K562 (cell line): ENCODE results near the gene CSKMT. TPM values are rescaled to one million over a fixed set of nuclear protein-coding genes. Genes with fewer than 3 reads are reported as not detected.

Experiments
- ATAC-seq: fragments of 200-7000 bp; cut with Tn5 transposase; 3 replicates; pipeline ENCODE4 v1.9.1; 2020; ENCODE audit warnings: moderate library complexity
- BruUV-seq: library from RNA; stranded (reverse); fragments of 400-500 nt; replicated peaks from 2 replicates; lab custom pipeline; 2021; lab: Mats Ljungman, UMichigan
- CTCF ChIA-PET: fragments of 300-600 bp; formaldehyde crosslinking; extraction: SDS; loops from one replicate; lab custom pipeline; 2021; ENCODE audit warnings: low intra/inter-chr PET ratio; lab: Yijun Ruan, JAX
- POLR2A ChIA-PET: fragments of 300-600, 350-650 bp; sonication (Branson Sonifier 250); formaldehyde crosslinking; extraction: SDS; loops from one replicate; lab custom pipeline; 2021; ENCODE audit warnings: antibody characterized with exemption, inconsistent platforms; lab: Yijun Ruan, JAX
- DNase-seq, 4 experiments: peaks; one replicate each; pipeline versions ENCODE4 v3.0.0 to v3.0.0-alpha.2; 2011 to 2018; ENCODE audit warnings: low spot score in 3 of 4, mixed read lengths in 3 of 4; ENCODE audit errors: extremely low read depth in 1 of 4
- FAIRE-seq: peaks from 2 replicates; lab custom pipeline; 2011; peaks lifted over from hg19 to GRCh38; lab: Jason Lieb, UNC
- H2AFZ ChIP-seq: 2 replicates; pipeline ENCODE4 v1.6.0; 2011; ENCODE audit warnings: low read depth, low read length, control low read depth, inconsistent platforms
- H3K27ac ChIP-seq: fragments of 200-600 bp; 3 replicates; pipeline ENCODE4 v1.8.0; 2011; ENCODE audit warnings: low read depth, mild to moderate bottlenecking, control low read depth, inconsistent platforms, low read length, moderate library complexity, mixed read lengths; ENCODE audit errors: extremely low read depth
- H3K27me3 ChIP-seq, 2 experiments: fragments of 300-600 bp in 1 of 2; 2 replicates in 1 of 2; 3 replicates in 1 of 2; pipeline versions ENCODE4 v1.6.0 to v1.8.0; 2011; ENCODE audit warnings: inconsistent platforms in 2 of 2, low read length in 2 of 2, mild to moderate bottlenecking in 1 of 2, mixed read lengths in 1 of 2, moderate library complexity in 1 of 2; ENCODE audit not compliant: control insufficient read depth in 2 of 2, insufficient read depth in 2 of 2
- H3K36me3 ChIP-seq: fragments of 300-600 bp; 3 replicates; pipeline ENCODE4 v1.8.0; 2011; ENCODE audit warnings: mild to moderate bottlenecking, low read length, inconsistent platforms; ENCODE audit not compliant: control insufficient read depth, insufficient read depth
- H3K4me1 ChIP-seq, 2 experiments: fragments of 200-600 bp in 1 of 2; replicated peaks in 1 of 2; 2 replicates in 1 of 2; 3 replicates in 1 of 2; pipeline versions ENCODE4 v1.5.1 to v1.8.0; 2011; ENCODE audit warnings: inconsistent platforms in 2 of 2, low read length in 2 of 2, mild to moderate bottlenecking in 1 of 2, mixed read lengths in 1 of 2, moderate library complexity in 1 of 2; ENCODE audit not compliant: control insufficient read depth in 2 of 2, insufficient read depth in 2 of 2
- H3K4me2 ChIP-seq: 2 replicates; pipeline ENCODE4 v1.6.1; 2011; ENCODE audit warnings: low read length, control low read depth, inconsistent platforms, mixed read lengths; ENCODE audit not compliant: insufficient read depth
- H3K4me3 ChIP-seq: fragments of 200-600 bp; sonication (generic), shearing (Covaris generic); 2 replicates; pipeline ENCODE4 v1.5.1; 2016; ENCODE audit warnings: control low read depth, inconsistent platforms
- H3K79me2 ChIP-seq: fragments of 200-600 bp; 3 replicates; pipeline ENCODE4 v1.8.0; 2011; ENCODE audit warnings: low read length, inconsistent platforms; ENCODE audit not compliant: control insufficient read depth, insufficient read depth
- H3K9ac ChIP-seq, 2 experiments: 2 replicates each; pipeline versions ENCODE4 v1.6.0 to v1.6.1; 2011; ENCODE audit warnings: low read depth in 2 of 2, low read length in 2 of 2, control low read depth in 1 of 2, inconsistent platforms in 1 of 2, mild to moderate bottlenecking in 1 of 2, mixed read lengths in 1 of 2; ENCODE audit not compliant: insufficient read depth in 1 of 2
- H3K9me1 ChIP-seq: one replicate; pipeline ENCODE4 v1.6.0; 2011; ENCODE audit warnings: inconsistent platforms, mild to moderate bottlenecking, low read length, moderate library complexity; ENCODE audit not compliant: control insufficient read depth, insufficient read depth
- H3K9me3 ChIP-seq: replicated peaks from 2 replicates; pipeline ENCODE4 v1.5.1; 2011; ENCODE audit warnings: low read depth, low read length, inconsistent platforms; ENCODE audit not compliant: control insufficient read depth, insufficient read depth
- H4K20me1 ChIP-seq: replicated peaks from 2 replicates; pipeline ENCODE4 v1.6.1; 2011; ENCODE audit warnings: low read length, inconsistent platforms, mixed read lengths; ENCODE audit not compliant: control insufficient read depth, insufficient read depth
- ADNP ChIP-seq: fragments of 200-800 bp; sonication (Bioruptor generic); IDR thresholded peaks from 2 replicates; pipeline ENCODE4 v1.6.1; 2016; ENCODE audit warnings: missing genetic modification characterization, missing compliant biosample characterization
- ATF3 ChIP-seq, 2 experiments: fragments of 450-650 bp in 1 of 2; sonication (generic) in 1 of 2; formaldehyde crosslinking in 1 of 2; IDR thresholded peaks in 1 of 2; conservative IDR thresholded peaks in 1 of 2; 2 replicates each; pipeline versions ENCODE4 v1.6.1 to v1.8.1; 2016 to 2023; ENCODE audit warnings: mild to moderate bottlenecking in 2 of 2, moderate library complexity in 2 of 2, inconsistent platforms in 1 of 2, missing genetic modification reagents in 1 of 2
- BCOR ChIP-seq: fragments of 450-650 bp; IDR thresholded peaks from 2 replicates; pipeline ENCODE4 v1.6.1; 2016
- CEBPB ChIP-seq: fragments of 450-650 bp; IDR thresholded peaks from 2 replicates; pipeline ENCODE4 v1.6.1; 2016; ENCODE audit warnings: missing genetic modification characterization, missing compliant biosample characterization
- CEBPG ChIP-seq, 3 experiments: fragments of 200-800 bp in 1 of 3; sonication (Bioruptor generic) in 1 of 3; sonication (generic) in 1 of 3; formaldehyde crosslinking in 1 of 3; IDR thresholded peaks in 2 of 3; conservative IDR thresholded peaks in 1 of 3; 2 replicates each; pipeline versions ENCODE4 v1.6.1 to v1.8.0; 2016 to 2022; ENCODE audit warnings: missing compliant biosample characterization in 2 of 3, missing genetic modification characterization in 2 of 3, mild to moderate bottlenecking in 1 of 3, missing genetic modification reagents in 1 of 3
- HMG20A ChIP-seq: fragments of 450-650 bp; formaldehyde crosslinking; conservative IDR thresholded peaks from 2 replicates; pipeline ENCODE4 v1.4.0; 2020; ENCODE audit warnings: mild to moderate bottlenecking, mixed read lengths
- MEF2D ChIP-seq: conservative IDR thresholded peaks from 2 replicates; pipeline ENCODE4 v1.6.1; 2016; ENCODE audit warnings: low read depth, missing genetic modification characterization, missing compliant biosample characterization
- MEIS2 ChIP-seq: fragments of 450-650 bp; IDR thresholded peaks from 2 replicates; pipeline ENCODE4 v1.6.1; 2014; ENCODE audit warnings: mild to moderate bottlenecking; ENCODE audit not compliant: partially characterized antibody
- PBX2 ChIP-seq, 2 experiments: IDR thresholded peaks in 1 of 2; conservative IDR thresholded peaks in 1 of 2; 2 replicates each; pipeline ENCODE4 v1.6.1; 2016; ENCODE audit warnings: low read depth in 2 of 2, mild to moderate bottlenecking in 1 of 2, missing compliant biosample characterization in 1 of 2, missing genetic modification characterization in 1 of 2, moderate library complexity in 1 of 2
- PKNOX1 ChIP-seq: fragments of 450-650 bp; IDR thresholded peaks from 2 replicates; pipeline ENCODE4 v1.6.1; 2016
- POLR2G ChIP-seq: fragments of 200-400 bp; formaldehyde crosslinking; IDR thresholded peaks from 2 replicates; pipeline ENCODE4 v1.6.1; 2017; ENCODE audit warnings: low read depth, mild to moderate bottlenecking, antibody characterized with exemption, low read length, moderate library complexity
- SMAD2 ChIP-seq: fragments of 150-350 bp; IDR thresholded peaks from 2 replicates; pipeline ENCODE4 v1.6.1; 2014; ENCODE audit warnings: low read depth, mild to moderate bottlenecking, low read length
- ZFX ChIP-seq: sonication (generic); formaldehyde crosslinking; IDR thresholded peaks from 2 replicates; pipeline ENCODE4 v1.8.0; 2022; ENCODE audit warnings: mild to moderate bottlenecking, missing genetic modification reagents, moderate library complexity
- ZNF212 ChIP-seq: fragments of 450-650 bp; formaldehyde crosslinking; IDR thresholded peaks from 2 replicates; pipeline ENCODE4 v1.4.0; 2020; ENCODE audit warnings: mild to moderate bottlenecking
- ZNF699 ChIP-seq: fragments of 250-450 bp; sonication (Bioruptor Pico); IDR thresholded peaks from 2 replicates; pipeline ENCODE4 v1.8.0; 2021; ENCODE audit warnings: mild to moderate bottlenecking, moderate library complexity; ENCODE audit not compliant: insufficient replicate concordance
- WGBS: fragments of 100-300 bp; shearing (Covaris generic); methylation state at CpG from one replicate; pipeline ENCODE4 v1.1.6; 2016; ENCODE audit warnings: low coverage, mixed read lengths; ENCODE audit not compliant: insufficient coverage; ENCODE audit errors: missing lambda C conversion rate; 5-methylcytosine and 5-hydroxymethylcytosine counted together
- in situ Hi-C: fragments of 300-500 bp; cut with MboI; formaldehyde crosslinking; loops from 4 replicates; pipeline ENCODE4 v1.15.0; 2018; ENCODE audit warnings: inconsistent platforms, mixed read lengths
- intact Hi-C: fragments of 100-400 bp; cut with micrococcal nuclease; formaldehyde crosslinking; loops from 2 replicates; pipeline ENCODE4 v1.14.2; 2022
- polyA plus RNA-seq, 8 experiments: library from polyadenylated mRNA; depleted of rRNA in 4 of 8; stranded (reverse) in 5 of 8; unstranded in 3 of 8; fragments of >200 nt; fragmentation: Nextera tagmentation in 2 of 8; fragmentation: Illumina TruSeq in 1 of 8; extraction: Ambion mirVana in 2 of 8; extraction: Trizol in 1 of 8; gene quantifications; 2 replicates each; pipeline versions ENCODE4 v1.2.1 to v1.2.3, GENCODE V29; 2011 to 2014; ENCODE audit warnings: inconsistent platforms in 1 of 8, missing spikeins in 1 of 8
- total RNA-seq, 7 experiments: library from RNA; depleted of rRNA in 6 of 7; stranded (reverse); fragments of >200 nt in 6 of 7; fragmentation: Illumina TruSeq in 2 of 7; extraction: Trizol in 2 of 7; gene quantifications; 2 replicates each; pipeline versions ENCODE4 v1.2.1 to v1.2.3, GENCODE V29; 2011 to 2021; ENCODE audit warnings: low replicate concordance in 1 of 7

Gene CSKMT
- total and polyA plus RNA-seq, 9 of the 15 experiments (the other 6 are each of a cell fraction or from before 2014, with no cell fraction given), result 10.3 to 108 (median 27.2) TPM

GRCh38 chr11:62656796-62657429, 8.2 kb upstream of the CSKMT start:
- CTCF ChIA-PET, result no interaction called here
- TF ChIP-seq PKNOX1 (peak; percentile 64), MEIS2 (peak; percentile 61), ATF3 (IDR thresholded peaks at IDR 0.05) (peak; percentile 34; the same call in 1 of the 2 replicates), ATF3 (CRISPR knock-in tag; conservative IDR thresholded peaks at IDR 0.05) (no peak), ZFX (CRISPR knock-in tag) (peak; percentile 23; the same call in 1 of the 2 replicates), ADNP (tag) (0 out of 2 replicates have a peak, but pooled peaks have one; percentile 32), POLR2G (no peak), ZNF699 (CRISPR knock-in tag) (no peak), HMG20A (no peak), BCOR (peak; percentile 31; the same call in 1 of the 2 replicates), CEBPB (tag) (peak; percentile 92), ZNF212 (CRISPR knock-in tag) (no peak), MEF2D (tag) (no peak), SMAD2 (no peak), CEBPG (CRISPR knock-in tag; IDR thresholded peaks at IDR 0.05) (peak; percentile 74), CEBPG (tag; conservative IDR thresholded peaks at IDR 0.05 in 1 of 2, IDR thresholded peaks at IDR 0.05 in 1 of 2) (peak; percentile 72 to 80), PBX2 (CRISPR knock-in tag; IDR thresholded peaks at IDR 0.05; ENCODE audit: low read depth) (no peak), PBX2 (tag; conservative IDR thresholded peaks at IDR 0.05; ENCODE audit: low read depth) (0 out of 2 replicates have a peak, but pooled peaks have one; percentile 41)

More at GRCh38 chr11:62656796-62657429, 8.2 kb upstream of the CSKMT start:
- ATAC-seq (no peak), DNase-seq (no peak), FAIRE-seq (peak; percentile 23)
- Histone ChIP-seq H3K4me2 (no peak overlapping the region), H3K9me3 (no peaks in the 10 kb centered on the region), H4K20me1 (no peaks in the 10 kb centered on the region), H3K79me2 (peaks cover 13% of the 10 kb centered on the region), H3K27ac (peak overlapping the region; percentile 20; the same call in 1 of the 3 replicates), H3K36me3 (peaks cover 5% of the 10 kb centered on the region; the same call in 1 of the 3 replicates), H3K27me3 (no peaks in the 10 kb centered on the region), H3K9ac (no peak overlapping the region; a peak in 1 of 4 replicates), H3K4me1 (peaks cover 7 to 15% of the 10 kb centered on the region in 2 experiments; a peak in 4 of 5 replicates), H3K9me1 (no peaks in the 10 kb centered on the region), H3K4me3 (no peak overlapping the region), H2AFZ (peak overlapping the region; percentile 69)
- no TSS peak for BruUV-seq
- POLR2A ChIA-PET, result interaction anchor here (0.6 to 5.3 kb wide), 11 partner anchors 9 to 260 kb away, joined by 3 to 161 read pairs (median 3); partner anchors contain the start of genes C11orf98, CSKMT and UQCC3
- 31% methylated on average over 5 of the region's 5 CpGs for WGBS
- in situ Hi-C loops, result no loop called here
- intact Hi-C loops, result no loop called here
